ENCODE results near the gene AJAP1.

Gene AJAP1

DNA sequence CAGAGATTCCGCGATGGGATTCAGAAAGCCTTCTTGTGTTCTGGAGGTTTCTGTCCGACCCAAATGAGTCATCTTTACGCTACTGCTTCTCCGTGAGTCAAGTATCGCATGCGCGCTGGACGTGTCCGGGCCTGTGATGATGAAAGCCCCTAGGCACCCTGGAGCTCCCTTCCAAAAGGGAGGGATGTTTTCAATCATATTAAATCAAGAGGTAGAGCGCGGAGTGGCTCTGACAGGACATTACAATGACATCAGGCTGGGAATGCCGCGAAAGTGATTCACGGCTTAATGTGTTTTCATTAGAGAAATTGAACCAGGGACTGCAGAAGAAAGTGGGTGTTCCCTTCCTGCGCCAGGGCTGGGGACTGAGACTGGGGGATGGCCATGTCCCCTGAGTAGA lies 48.5 kb downstream of the AJAP1 start:
- peak; percentile 94 for DNase-seq

DNA sequence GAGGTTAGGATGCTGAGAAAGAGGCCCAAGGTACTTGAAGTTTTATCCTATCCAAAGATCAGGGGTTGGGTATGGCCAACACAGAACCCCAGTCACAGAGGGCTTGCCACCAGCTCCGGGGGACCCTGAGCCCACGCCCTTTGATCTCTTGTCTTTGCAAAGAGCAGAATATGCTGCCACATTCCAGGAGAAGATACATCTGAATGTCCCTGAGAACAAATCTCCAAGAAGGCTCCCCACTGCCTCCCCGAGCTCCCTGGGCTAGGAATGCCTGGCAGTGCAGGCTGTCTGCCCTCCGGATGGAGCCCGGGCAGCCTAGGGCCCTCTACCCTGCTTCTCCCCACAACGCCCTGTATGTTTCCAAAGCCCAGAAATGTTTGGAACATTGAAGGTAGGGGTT lies 49.2 kb downstream of the AJAP1 start:
- DNase-seq: no peak

DNA sequence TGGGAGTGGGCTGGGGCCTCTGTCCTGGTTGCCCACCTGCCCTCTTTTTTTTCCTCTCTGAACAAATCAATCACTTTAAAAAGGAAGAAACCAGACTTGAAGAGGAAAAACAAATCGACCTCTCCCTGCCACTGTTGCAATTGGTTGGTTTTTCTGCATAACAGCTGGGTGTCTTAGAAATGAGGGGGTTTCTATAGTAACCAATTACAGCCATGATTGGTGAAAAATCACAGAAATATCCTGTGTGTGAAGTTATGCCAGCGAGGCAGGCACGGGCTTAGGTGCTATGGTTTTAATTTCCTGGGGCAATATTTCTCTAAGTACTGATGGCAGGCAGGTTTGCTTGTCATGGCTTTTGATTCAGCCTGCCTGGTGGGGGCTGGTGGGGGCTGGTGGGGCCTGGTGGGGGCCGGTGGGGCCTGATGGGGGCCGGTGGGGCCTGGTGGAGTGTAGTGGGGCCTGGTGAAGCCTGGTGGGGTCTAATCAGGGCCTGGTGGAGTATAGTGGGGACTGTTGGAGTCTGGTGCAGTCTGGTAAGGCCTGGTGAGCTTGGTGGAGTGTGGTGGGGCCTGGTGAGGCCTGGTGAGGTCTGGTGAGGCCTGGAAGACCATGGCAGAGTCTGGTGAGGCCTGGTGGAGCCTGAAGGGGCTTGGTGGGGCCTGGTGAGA lies 54.6 kb downstream of the AJAP1 start:
- no peak for DNase-seq

DNA sequence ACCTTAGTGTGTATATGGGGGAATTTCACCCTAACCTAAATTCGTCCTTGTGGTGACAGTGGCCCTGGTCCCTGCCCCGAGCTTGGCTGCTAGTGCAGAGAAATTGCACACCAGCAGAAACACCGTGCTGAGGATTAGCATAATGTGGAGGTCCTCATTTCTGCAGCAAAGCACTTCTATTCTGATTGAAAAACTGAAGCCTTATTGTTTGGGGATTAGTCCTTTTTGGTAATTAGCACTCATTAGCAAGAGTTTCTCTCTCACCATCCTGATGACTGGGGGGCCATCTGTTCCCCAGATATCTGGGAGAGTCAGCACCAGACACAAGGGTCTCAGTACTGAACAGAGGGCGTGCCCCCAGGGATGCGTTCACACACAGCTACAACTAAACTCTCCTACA lies 55.2 kb downstream of the AJAP1 start:
- DNase-seq: no peak

DNA sequence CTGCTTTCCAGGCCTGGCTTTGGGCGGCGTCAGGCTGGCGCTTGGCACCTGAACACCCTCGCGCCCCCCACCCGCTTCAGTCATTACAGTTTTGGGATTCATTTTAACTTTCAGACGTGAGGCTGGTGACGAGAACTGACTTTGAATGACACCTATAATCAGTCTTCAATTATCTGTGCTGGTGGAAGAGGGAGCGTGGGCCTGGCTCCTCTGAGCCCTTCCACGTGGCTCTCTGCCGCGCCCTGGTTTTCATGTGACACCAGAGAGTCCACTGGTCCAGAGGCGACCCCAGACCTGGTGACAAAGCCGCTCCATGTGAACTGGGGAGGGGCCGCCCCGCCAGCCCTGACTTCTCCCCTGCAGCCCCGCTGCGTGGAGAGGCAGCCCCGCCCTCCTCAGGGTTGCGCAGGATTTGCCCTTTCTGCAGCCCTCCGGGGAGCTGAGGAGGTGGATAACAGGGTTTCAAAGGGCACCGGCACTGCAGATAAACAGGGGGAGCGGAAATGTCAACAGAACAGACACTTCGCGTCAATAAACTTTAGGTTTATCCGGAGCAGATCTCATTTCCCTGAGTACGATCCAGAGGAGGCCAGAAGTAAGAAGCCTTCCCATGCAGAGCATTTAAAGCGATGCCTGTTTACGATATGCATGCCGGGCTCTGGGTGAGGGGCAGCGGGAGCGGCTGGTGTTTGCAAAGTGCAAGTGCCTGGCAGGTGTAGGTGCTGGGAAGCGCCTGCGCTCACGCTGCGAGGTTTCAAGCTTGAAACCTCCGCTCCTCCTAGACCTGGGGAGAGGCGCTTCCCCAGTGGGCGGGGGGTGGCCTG lies 56.4 kb downstream of the AJAP1 start:
- DNase-seq: no peak

DNA sequence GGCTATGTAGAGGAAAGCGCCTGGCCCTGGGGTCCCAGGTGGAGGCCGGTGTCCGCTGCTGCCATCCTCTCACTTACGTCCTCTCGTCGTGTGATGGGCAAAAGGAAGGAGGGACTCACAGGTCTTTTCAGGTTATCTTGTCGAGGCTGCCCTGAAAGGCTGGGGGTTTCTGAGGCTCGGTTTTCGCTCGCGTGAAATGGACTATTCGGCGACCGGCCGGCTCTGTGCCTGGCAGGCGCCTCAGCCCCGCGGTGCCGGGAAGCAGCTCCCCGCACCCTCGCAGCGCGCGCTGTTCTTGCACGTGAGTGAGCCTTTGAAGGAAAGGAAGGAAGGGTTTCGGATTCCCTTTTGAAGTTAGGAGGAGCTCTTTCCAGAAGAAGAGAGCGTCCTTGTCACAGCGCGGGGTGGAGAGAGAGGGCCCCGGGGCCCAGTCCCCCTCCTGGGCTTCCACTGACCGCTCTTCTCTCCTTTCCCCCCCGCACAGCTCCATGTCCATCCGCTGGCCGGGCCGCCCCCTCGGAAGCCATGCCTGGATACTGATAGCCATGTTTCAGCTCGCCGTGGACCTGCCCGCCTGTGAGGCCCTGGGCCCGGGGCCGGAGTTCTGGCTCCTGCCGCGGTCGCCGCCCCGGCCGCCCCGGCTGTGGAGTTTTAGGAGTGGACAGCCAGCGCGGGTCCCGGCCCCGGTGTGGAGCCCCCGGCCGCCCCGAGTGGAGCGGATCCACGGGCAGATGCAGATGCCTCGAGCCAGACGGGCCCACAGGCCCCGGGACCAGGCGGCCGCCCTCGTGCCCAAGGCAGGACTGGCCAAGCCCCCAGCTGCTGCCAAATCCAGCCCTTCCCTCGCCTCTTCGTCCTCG lies 57.2 kb downstream of the AJAP1 start:
- DNase-seq: no peak

DNA sequence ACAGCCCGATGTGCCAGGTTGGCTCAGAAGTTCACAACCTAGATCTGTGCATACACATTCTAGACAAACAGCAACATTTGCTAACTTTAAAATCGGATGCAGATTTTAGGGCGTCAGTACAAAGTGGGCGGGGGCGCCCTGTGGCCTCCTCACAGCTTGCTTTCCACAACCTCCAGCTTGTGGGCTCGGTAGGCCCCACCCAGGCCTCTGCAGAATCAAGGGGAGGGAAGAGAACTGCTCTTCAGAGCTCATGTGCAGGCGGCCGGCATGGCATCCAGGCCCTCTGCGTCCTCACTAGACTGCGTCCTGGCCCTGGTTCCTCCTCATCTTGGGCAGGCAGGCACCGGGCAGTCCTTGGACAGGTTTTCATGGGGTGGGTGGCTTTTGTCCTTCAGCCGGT lies 59.3 kb downstream of the AJAP1 start:
- no peak for DNase-seq

DNA sequence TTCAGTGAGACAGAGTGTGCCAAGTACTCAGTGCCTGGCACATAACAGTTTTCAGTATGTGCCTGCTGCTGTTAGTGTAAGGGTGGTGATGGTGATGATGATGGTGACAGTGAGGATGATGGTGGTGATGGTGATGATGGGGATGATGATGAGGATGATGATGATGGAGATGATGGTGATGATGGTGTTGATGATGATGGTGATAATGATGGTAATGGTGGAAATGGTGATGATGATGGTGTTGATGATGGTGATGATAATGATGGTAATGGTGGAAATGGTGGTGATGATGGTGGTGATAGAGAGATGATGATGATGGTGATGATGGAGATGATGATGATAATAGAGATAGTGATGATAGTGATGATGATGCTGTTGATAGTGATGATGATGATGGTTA lies 62.0 kb downstream of the AJAP1 start:
- no peak for DNase-seq

DNA sequence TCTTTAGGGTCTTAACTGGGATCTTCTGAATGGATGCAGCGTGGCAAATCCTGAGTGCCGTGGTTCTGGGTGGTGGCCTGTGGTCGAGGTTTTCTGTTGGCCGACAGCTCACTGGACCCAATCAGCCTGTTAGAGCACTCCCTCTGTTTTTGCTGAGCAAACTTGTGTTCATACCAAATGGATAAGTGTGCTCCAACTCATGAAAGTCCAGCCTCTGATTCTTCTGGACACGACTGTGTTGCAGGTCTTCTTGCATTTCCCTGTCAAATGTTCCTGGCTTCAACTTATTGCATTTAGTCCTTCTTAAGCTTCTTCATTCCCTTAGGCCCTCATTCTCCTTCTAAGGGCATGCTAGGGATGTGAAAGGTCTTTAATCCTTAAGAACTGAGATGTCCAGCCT lies 63.7 kb downstream of the AJAP1 start:
- DNase-seq: no peak

DNA sequence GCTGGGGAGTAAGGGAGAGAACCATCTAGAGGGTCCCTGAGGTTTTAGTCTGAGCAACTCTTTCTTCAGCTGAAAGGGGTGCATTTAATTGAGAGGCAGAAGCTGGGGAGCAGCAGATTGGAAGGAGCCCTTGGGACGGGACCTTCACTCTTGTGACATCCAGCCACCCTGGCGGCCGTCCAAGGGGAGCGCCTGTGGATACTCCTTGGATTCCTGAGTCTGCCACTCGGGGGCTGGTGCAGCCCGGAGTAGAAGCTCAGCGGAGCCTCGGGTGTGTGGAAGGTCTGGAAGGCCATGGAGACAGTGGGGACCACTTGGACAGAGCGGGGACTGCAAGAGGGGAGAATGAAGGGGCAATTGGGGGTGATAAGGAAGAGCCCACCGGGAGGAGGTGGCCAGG lies 68.7 kb downstream of the AJAP1 start:
- DNase-seq: no peak

DNA sequence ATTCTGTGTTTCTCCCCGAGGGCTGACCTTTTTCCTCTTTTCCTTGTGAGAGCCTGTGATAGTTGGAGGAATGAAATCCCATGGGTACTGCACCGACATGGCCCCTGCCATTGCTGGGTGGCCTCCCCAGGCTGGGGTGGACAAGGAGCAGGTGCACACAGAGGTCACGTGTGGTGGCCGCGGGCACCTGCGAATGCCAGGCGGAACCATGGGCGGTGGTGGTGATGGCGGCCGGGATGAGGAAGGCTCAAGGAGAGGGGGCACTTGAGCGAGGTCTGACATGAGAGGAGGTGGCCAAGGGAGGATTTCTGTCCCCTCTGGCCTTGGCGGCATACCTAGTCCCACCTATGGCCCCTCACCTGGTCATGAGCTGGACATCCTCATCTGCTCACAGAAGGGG lies 69.6 kb downstream of the AJAP1 start:
- DNase-seq: no peak

DNA sequence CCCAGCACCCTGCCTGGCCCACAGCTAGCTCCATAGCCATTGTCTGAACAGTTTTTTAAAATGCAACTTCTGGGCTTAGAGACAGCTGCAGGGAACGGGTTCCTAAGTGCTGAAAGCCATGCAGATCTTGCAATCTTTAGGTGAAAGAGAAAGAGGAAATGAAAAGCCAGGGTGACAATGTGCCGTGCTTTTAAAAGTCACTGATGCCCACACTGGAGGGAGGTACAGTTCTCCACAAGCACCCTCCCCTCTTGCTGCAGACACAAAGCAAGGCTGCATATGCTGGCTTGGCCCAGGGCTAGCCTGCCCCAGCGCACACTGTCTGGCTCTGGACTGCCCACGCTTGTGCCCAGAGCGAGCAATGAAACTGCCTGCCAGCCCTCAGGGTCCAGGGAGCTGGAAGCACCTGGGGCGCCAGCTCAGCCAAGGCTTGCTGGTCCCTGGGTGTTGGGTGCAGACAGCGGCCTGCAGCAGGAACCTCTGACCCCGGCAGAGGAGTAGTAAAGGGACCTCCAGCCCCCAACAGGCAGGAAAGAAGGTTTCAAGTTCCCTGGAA lies 70.4 kb downstream of the AJAP1 start:
- DNase-seq: no peak

DNA sequence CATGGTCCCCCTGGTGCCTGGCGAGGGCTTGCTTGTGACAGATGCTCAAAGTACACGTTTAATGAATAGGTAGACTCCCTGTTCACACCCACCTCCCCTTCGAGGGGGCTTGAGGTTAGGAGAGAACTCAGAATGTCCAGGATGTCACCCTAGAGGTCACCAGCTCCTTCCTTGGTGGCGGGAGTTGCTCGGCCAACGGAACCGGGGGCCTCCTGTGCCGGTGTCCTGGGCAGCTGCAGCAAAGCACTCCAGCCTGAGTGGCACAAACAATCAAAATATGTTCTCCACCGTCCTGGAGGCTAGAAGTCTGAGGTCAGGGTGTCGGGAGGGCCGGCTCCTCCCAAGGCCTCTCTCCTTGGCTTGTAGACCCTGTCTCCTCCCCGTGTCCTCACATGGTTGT lies 71.0 kb downstream of the AJAP1 start:
- no peak for DNase-seq

DNA sequence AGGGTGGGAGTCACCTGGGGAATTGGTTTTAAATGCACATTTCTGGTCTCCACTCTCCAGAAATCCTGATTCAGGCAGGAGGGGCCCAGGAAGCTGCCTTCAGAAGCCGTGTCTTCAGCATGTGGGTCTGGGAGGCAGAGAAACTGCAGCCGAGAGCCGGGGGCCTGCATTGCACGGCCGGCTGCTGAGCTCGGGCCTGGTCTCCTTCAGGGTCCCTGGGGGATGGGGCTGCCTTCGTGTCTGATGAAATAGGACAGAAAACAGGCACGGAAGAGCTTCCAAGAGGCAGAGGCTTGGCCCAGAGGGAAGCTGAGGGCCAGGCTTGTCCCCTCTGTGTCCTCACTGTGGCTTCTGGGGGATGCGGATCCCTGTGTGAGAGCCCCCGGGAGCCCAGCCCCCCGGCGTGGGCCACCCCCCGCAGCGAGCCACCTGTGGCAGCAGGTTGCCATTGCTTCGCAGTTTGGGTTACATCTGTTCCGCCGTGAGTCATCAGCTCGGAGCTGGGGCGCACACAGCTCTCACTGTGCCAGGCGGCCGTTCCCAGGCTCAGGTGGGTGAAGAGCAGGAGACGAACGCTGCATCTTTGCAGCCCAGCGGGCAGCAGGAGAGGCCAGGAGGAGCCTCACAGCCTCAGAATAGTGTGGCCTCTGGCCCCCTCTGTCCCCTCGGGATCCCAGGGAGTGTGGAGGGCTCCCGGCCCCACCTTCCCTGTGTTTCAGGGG lies 72.4 kb downstream of the AJAP1 start:
- DNase-seq: peak; percentile 21

DNA sequence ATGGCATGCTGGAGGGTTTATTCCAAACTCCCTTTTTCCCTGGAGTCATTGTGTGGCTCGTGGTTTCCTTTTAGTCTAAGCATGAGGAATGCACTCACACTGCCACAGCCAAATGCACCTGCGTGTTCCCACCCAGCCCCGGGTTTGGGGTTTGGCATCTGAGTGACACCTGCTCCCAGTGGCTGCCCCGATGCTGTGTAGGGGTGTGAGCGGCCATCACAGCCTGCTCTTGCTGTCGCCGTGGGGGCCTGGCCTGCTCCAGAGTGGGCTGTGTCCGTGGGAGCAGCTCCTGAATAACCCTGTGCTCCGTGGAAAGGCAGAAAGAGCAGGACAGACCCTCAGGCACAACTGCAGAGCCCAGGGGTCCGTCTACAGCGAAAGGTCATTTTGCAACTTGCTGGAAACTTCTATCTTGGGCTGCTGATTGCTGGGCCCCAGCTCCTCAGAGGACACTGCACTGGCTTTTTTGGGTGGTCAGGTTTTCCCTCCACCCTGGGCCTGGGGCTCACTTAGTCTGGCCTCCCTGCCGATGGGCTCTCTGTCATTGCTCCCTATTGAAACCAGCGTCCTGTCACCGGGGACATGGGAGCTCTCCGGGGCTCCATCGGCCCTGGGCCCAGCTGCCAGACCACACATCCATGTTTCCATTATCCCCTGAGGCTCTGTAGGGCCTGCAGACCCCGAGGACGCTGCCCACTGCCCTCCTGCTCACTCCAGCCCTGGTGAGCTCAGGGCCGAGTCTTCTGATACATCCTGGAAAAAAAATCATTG lies 74.1 kb downstream of the AJAP1 start:
- no peak for DNase-seq

DNA sequence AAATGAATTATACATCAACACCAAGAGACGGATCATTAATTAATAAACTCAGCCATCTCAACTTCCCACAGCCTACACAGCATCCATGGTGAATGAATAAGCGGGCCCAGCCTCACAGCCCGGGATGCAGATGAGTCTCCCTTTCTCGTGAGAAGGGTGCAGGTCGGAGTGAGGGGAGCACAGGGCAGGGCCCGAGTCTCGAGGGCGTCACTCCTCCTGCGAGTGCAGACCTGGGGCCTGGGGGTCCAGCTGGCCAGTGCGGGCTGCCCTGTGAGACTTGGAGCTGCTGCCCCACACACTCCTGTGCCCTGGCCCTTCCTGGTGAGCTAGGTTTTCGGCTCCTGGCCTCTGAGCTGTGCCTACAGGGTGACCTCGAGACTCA lies 74.7 kb downstream of the AJAP1 start:
- DNase-seq: no peak

DNA sequence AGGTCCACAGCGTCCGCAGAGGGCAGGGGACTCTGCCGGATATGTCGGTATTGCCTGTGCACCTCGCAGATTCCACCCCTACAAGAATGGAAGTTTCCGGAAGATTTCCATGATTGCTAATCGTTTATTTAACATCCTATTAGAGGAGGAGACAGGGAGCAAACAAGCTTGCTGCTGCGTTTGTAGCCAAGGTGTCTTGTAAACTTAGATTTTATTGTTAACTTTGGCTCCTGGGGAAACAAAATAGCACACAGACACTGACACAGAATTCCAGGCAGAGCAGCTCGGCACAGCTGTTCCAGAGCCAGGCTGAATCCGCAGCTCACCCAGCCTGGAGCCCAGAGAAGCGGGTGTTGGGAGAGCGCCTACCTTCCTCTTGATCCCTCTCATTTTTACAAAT lies 75.7 kb downstream of the AJAP1 start:
- DNase-seq: no peak

DNA sequence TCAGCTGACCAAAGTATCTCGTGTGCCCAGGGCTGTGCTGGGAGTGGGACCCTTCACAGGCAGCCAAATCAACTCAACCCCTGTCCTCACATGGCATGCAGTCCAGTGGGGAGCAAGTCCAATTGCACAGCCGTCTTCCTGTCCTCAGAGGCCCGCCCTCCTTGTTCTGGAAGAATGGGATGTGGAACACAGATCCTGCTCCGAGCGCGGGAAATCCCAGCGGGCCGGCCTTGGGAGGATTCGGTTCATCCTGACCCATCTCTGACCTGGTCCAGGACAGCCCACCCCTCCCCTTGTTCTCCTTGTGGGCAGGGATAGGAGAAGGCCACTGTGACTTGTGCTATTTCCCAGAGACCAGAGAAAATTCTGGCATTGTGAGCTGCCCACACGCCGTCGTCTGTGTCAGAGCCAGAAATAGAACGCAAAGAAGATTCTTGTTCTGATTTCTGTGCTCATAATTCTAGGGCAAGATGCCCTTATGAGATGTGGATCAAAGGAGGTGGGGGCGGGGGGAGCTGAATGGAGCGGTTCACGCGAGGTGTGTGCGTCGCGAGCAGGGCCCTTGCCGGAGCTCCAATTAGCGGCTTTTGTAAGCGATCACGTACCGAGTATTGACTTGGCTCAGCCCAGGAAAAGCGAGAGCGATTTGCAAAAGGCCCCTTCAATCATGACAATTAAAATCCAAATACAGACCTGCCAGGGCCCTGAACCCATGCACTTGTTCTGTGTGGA lies 79.2 kb downstream of the AJAP1 start:
- no peak for DNase-seq

DNA sequence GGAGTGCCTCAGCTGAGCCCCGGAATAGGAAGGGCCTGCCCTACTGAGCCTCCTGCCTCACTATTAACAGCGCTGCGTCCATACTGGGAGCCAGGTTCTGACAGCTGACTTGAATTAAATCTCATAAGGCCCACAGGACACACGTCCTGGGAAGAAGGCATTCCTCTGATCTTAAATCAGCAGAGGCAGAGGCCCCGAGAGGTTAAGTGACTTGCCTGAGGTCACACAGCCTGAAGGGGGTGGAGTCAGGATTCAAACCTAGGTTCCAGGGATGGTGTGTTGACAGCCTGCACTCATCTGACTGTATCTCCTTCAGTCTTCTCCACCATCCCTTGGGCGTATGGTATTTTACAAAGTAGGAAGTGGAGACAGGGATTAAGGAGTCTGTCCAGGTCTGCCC lies 79.8 kb downstream of the AJAP1 start:
- DNase-seq: no peak

DNA sequence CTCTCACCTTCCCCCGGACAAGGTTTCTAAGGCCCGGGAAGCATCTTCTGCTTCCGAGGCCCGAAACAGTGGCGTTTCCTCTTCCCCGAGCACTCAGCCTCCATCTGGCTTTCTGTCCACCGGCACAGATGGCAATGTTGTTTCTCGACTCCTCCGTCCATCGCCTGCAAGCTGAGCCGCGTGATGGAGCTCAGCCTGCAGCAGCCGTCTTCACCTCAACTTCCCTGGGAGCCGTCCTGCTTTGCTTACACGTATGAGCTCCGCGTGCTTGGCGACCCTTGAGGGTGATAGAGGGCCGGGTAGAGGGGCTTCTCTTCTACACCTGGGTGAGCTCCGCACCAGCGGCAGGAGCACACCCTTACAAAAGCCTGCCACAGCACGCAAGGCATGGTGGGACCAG lies 80.4 kb downstream of the AJAP1 start:
- DNase-seq: no peak

DNA sequence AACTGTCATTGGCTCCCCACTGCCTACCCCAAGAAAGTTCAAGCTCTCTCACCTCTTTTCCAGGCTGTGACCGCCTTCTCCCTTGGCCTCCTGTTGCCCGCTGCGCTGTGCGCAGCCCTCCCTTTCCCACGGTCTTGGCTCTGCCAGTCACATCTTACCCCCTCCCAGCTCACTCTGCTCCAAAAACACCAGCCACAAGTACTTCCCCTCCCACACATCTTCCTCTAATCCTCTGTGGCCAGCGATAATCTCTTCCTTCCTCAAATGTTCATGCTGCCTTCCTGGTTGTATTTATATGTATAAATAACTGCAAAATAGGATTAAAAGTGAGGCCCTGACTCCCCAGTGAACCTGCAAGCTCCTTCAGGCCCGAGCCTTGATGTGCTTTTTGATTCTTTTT lies 81.8 kb downstream of the AJAP1 start:
- DNase-seq: no peak
